Pancreas (tissue), 10 donors: ENCODE data around the gene MTUS2. TPM values are rescaled to one million over a fixed set of nuclear protein-coding genes. Genes with fewer than 3 reads are reported as not detected.

Experiments
- ATAC-seq, 4 donors: fragments of 200-7000 bp; cut with Tn5 transposase; one replicate each; pipeline versions ENCODE4 v1.8.0 to v1.9.1; 2020; ENCODE audit warnings: mild to moderate bottlenecking in 4 of 4, moderate library complexity in 4 of 4
- DNase-seq, 6 donors: peaks; one replicate each; pipeline ENCODE4 v3.0.0-alpha.2; 2020
- FAIRE-seq: peaks from 2 replicates; lab custom pipeline; 2012; peaks lifted over from hg19 to GRCh38; lab: Jason Lieb, UNC
- H3K27ac ChIP-seq, 4 donors: fragments of 200-600 bp; sonication (generic); 1 replicate in 3 of 4; 2 replicates in 1 of 4; pipeline versions ENCODE4 v1.5.0 to v1.8.0; 2020
- H3K27me3 ChIP-seq, 4 donors: fragments of 200-600 bp; one replicate each; pipeline ENCODE4 v1.8.0; 2021
- H3K36me3 ChIP-seq, 3 donors: fragments of 200-600 bp; sonication (generic) in 1 of 3; one replicate each; pipeline versions ENCODE4 v1.5.0 to v1.8.0; 2020 to 2021
- H3K4me1 ChIP-seq, 3 donors: fragments of 200-600 bp; one replicate each; pipeline ENCODE4 v1.8.0; 2021
- H3K4me3 ChIP-seq, 4 donors: fragments of 200-600 bp; sonication (generic) in 2 of 4; one replicate each; pipeline versions ENCODE4 v1.5.0 to v1.8.0; 2020 to 2021
- H3K9me3 ChIP-seq, 4 donors: fragments of 200-600 bp; one replicate each; pipeline ENCODE4 v1.8.0; 2021
- WGBS, 2 donors: extraction: QIAGEN DNeasy Blood & Tissue Kit; methylation state at CpG; one replicate each; pipeline ENCODE4 v1.1.7; 2013; 5-methylcytosine and 5-hydroxymethylcytosine counted together
- intact Hi-C, 3 donors: fragments of 100-400 bp; cut with DNase I; formaldehyde crosslinking; loops; one replicate each; pipeline versions ENCODE4 v1.11.1 to v1.14.2; 2022
- polyA plus RNA-seq, 2 donors: library from polyadenylated mRNA; stranded (reverse); fragments of 200-250 nt; gene quantifications; one replicate each; pipeline ENCODE4 v1.2.3, GENCODE V29; 2013
- total RNA-seq, 6 donors: library from RNA; stranded (reverse); fragmentation: NEBNext Ultra II Directional in 4 of 6; extraction: Animal tissue kit (Norgen Biotek cat#: 25700) in 4 of 6; gene quantifications; one replicate each; pipeline versions ENCODE4 v1.2.1 to v1.2.4, GENCODE V29; 2021 to 2023
- TF ChIP-seq, protein P1 (sequence below), 4 donors: fragments of 200-600 bp; sonication (generic) in 3 of 4; IDR thresholded peaks; one replicate each; pipeline versions ENCODE4 v1.5.0 to v1.8.0; 2021; ENCODE audit warnings: antibody characterized with exemption in 4 of 4
- donor health status: healthy with polysubstance abuse.
- donor health status: DM: no; HTN: no; CAD: no; lungs with moderate emphysema.
- donor health status: DM: no; HTN: no; CAD: no.
- donor health status: control.
- donor health status: control.
- donor health status: Bipolar disorder and iron deficiency.
- donor health status: DM: yes; HTN: yes; CAD: no.
- donor health status: DM: no; HTN: no; CAD: no.
- donor health status: DM: no; HTN: no; CAD: no.
- donor health status: DM: yes; HTN: yes; CAD: no.

Gene MTUS2
- total RNA-seq = 1 to 10 TPM; 2.2 to 6.8 (median 4.8) TPM
- polyA plus RNA-seq = 1 to 10 TPM; 3.5 to 9.0 TPM

DNA sequence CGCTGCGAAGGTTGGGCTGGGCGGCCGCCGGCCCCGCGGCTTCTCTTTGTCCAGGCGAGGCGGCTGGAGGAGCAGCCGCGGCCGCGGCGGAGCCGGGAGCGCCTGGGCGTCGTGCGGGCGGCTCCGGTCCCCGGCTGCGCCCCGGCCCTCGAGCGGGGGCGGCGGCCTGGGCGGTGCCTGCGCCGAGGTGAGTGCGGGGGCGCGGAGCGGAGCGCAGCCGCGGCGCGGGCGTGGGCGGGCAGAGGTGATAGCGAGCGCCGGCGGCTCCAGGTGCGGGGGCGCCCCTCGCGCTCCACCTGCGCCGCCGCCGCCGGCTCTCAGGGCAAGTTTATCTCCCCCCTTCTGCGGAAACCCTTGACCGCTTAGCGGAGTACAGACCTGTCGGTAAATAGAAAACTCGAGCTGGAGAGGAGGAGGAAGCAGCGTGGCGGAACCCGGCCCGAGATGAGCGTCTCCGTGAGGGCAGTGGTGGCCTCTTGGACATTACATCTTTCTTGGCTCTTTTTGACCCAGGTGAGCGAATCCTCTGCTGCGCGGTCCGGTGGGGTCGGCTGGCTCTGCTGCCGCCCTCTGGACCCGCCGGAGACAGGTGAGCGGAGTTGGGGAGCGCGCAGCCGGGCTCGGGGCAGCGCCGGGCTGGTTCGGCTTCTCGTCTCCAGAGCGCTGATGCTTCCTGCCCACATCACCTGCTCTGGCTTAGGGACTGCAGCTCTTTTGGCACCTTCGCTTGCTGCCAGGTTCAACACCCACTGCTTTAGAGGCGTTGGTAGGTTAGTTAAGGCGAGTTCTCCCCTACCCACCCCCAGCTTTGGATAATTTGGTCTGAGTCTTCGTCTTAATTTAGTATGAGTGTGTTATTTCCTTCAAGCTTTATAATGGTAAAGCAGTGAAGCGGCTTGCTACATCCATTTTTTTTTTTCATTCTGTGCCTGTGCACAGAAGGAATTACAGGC, at the start of gene MTUS2:
TSS of gene MTUS2 (plus strand) at position 241 of the 953 bp plus-strand sequence.
- peaks cover 0 to 16% (median 5%) of the 10 kb centered on the region in 4 donors for H3K27me3 ChIP-seq
- ATAC-seq = peak; percentile 61 to 73 (median 64)
- 1 to 2% methylated on average over 52 to 89 of the region's 89 CpGs for WGBS, 2 donors

GRCh38 chr13:28778308-28779215, 41.6 kb upstream of the MTUS2 start:
- WGBS, 2 donors = 81 to 90% methylated on average over 48 of the region's 48 CpGs
- Histone ChIP-seq H3K4me3 (no peak overlapping the region), H3K9me3 (no peaks in the 10 kb centered on the region), H3K36me3 (no peaks in the 10 kb centered on the region), H3K27ac (no peak overlapping the region), H3K27me3 (no peaks in the 10 kb centered on the region), H3K4me1 (no peaks in the 10 kb centered on the region)
- TF ChIP-seq, protein P1, sequence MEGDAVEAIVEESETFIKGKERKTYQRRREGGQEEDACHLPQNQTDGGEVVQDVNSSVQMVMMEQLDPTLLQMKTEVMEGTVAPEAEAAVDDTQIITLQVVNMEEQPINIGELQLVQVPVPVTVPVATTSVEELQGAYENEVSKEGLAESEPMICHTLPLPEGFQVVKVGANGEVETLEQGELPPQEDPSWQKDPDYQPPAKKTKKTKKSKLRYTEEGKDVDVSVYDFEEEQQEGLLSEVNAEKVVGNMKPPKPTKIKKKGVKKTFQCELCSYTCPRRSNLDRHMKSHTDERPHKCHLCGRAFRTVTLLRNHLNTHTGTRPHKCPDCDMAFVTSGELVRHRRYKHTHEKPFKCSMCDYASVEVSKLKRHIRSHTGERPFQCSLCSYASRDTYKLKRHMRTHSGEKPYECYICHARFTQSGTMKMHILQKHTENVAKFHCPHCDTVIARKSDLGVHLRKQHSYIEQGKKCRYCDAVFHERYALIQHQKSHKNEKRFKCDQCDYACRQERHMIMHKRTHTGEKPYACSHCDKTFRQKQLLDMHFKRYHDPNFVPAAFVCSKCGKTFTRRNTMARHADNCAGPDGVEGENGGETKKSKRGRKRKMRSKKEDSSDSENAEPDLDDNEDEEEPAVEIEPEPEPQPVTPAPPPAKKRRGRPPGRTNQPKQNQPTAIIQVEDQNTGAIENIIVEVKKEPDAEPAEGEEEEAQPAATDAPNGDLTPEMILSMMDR (IDR thresholded peaks at IDR 0.05) = no peak
- intact Hi-C loops = no loop called here
- FAIRE-seq = no peak
- ATAC-seq = no peak
- no peak for DNase-seq

More for the DNA sequence above, at the start of gene MTUS2:
- TF ChIP-seq, protein P1 (IDR thresholded peaks at IDR 0.05) = no peak
- Histone ChIP-seq H3K27ac (no peak within 1 kb of the TSS), H3K4me3 (peak within 1 kb of the TSS in 3 of 4 donors; percentile 15 to 44 (median 32)), H3K4me1 (no peaks in the 10 kb centered on the region), H3K9me3 (no peaks in the 10 kb centered on the region), H3K36me3 (no peaks in the 10 kb centered on the region)
- DNase-seq (peak in 5 of 6 donors; percentile 3 to 65 (median 18)), FAIRE-seq (no peak)
- intact Hi-C loops = no loop called here

DNA sequence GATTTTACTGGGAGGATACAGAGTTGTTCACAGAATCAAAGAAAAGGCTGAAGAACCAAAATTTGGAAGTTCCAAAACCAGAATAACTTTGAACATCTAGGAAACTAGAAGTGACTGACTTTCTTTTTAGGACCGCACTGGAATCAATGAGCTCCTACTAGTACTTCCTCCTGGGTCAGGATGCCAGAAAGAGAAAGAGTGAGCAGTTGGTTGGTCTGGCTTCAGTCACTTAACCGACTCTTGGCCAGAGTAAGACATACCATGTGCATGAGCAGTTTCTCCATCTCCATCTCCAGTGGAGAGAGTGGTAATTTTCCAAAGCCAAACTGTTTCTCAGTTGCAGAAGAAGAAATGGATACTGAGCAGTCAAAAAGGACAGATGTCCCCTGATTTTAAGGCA, 27.1 kb upstream of the MTUS2 start:
- TF ChIP-seq, protein P1 (IDR thresholded peaks at IDR 0.05) = no peak
- ATAC-seq (peak in 1 of 4 donors; percentile 21), DNase-seq (no peak), FAIRE-seq (no peak)
- H3K36me3 ChIP-seq = no peaks in the 10 kb centered on the region
- no peak overlapping the region for H3K27ac ChIP-seq
- WGBS, 2 donors = 55 to 58% methylated on average over 2 of the region's 2 CpGs
- peaks cover 0 to 15% (median 0%) of the 10 kb centered on the region in 4 donors for H3K27me3 ChIP-seq
- intact Hi-C loops = no loop called here
- H3K9me3 ChIP-seq = no peaks in the 10 kb centered on the region
- H3K4me3 ChIP-seq = no peak overlapping the region
- H3K4me1 ChIP-seq = no peaks in the 10 kb centered on the region

DNA sequence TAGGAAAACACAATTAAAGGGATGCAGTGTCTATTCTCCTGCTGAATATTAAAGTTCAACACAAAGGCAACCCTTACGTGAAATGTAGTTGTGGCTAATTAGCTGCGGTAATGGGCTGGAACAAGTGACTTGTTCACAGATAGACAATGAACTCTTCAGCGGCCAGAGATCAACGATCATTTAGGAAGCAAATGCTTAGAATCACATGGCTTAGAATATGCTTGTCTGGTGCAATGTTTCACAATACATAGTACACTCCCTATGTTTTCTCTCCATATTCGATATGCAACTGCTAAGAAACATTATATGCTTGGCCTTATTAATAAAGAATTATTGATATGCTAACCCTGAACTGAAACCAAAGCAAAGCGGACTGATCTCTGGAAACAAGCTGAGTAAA, 25.7 kb upstream of the MTUS2 start:
- Histone ChIP-seq H3K36me3 (no peaks in the 10 kb centered on the region), H3K27ac (no peak overlapping the region), H3K4me3 (no peak overlapping the region), H3K9me3 (no peaks in the 10 kb centered on the region), H3K4me1 (no peaks in the 10 kb centered on the region), H3K27me3 (peaks cover 0 to 4% (median 0%) of the 10 kb centered on the region in 4 donors)
- TF ChIP-seq, protein P1 (IDR thresholded peaks at IDR 0.05) = no peak
- DNase-seq (no peak), ATAC-seq (no peak), FAIRE-seq (no peak)
- WGBS, 2 donors = 40 to 52% methylated on average over 6 of the region's 6 CpGs
- intact Hi-C loops = no loop called here
